Measurements from ENCODE around the gene WSB1. TPM values are rescaled to one million over a fixed set of nuclear protein-coding genes. Genes with fewer than 3 reads are reported as not detected.
"Not testable (repeated sequence)": the region's sequence is repeated elsewhere in the genome, so short reads cannot be mapped to it uniquely, and the experiment has no call there.

The WSB1 gene
- total RNA-seq, 1 experiment from 2014 or later: 60.7 TPM

DNA sequence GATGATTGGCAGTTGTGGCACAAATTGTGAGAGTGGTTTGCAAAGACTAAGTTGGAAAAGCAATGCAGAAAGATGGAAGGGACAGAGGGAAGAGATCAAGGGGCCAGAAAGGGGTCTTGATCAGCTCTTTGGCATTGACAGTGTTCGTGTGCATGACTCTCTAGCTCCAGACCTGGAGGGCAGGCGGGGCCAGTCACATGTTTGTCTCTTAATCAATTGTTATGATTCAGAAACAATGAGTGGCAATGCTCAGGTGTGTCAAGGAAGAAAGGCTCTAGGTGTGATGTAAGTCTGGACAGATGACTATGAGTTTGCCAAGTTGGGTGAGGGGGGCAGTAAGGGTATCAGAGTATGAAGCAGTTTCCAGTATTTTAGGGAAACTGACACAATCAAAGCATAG lies 32.1 kb downstream of the WSB1 start:
- no TSS peak for BruUV-seq (replicated peaks)
- no peaks in the 10 kb centered on the region for H3K27me3 Mint-ChIP-seq (ENCODE audit: unreplicated experiment)
- H3K4me3 Mint-ChIP-seq (ENCODE audit: low read depth, unreplicated experiment): no peak overlapping the region
- CTCF ChIA-PET: no interaction called here
- H3K36me3 Mint-ChIP-seq (ENCODE audit: insufficient read depth, unreplicated experiment): no peaks in the 10 kb centered on the region
- peaks cover 46% of the 10 kb centered on the region for H3K4me1 Mint-ChIP-seq (ENCODE audit: low read depth, unreplicated experiment)
- intact Hi-C loops (cut with micrococcal nuclease; ENCODE audit: unreplicated experiment): no loop called here
- no peaks in the 10 kb centered on the region for H3K9me3 Mint-ChIP-seq (ENCODE audit: low read depth, unreplicated experiment)
- no peak for DNase-seq
- H3K27ac Mint-ChIP-seq (ENCODE audit: unreplicated experiment): no peak overlapping the region
- no peak for TF ChIP-seq CTCF (IDR thresholded peaks at IDR 0.05; ENCODE audit: unreplicated experiment)

DNA sequence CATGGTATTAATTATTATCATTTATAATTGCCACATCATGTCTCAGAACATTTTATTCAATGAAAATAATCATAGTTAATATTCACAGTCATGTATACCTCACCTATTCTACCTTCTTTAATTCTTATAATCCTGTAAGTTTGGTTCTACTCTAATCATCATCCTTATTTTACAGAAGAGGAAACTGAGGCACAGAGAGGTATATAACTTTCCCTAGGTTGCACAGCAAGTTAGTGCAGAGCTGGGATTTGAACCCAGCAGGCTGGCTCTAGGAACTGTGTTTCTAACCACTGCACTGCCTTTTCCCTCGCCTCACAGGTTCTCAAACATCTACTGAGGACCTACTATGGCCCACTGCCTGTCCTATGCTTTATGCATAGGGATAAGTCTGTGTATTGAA lies 32.7 kb downstream of the WSB1 start:
- no peaks in the 10 kb centered on the region for H3K9me3 Mint-ChIP-seq (ENCODE audit: low read depth, unreplicated experiment)
- no peak overlapping the region for H3K4me3 Mint-ChIP-seq (ENCODE audit: low read depth, unreplicated experiment)
- H3K27me3 Mint-ChIP-seq (ENCODE audit: unreplicated experiment): no peaks in the 10 kb centered on the region
- intact Hi-C loops (cut with micrococcal nuclease; ENCODE audit: unreplicated experiment): no loop called here
- H3K27ac Mint-ChIP-seq (ENCODE audit: unreplicated experiment): no peak overlapping the region
- peaks cover 48% of the 10 kb centered on the region for H3K4me1 Mint-ChIP-seq (ENCODE audit: low read depth, unreplicated experiment)
- no peak for TF ChIP-seq CTCF (IDR thresholded peaks at IDR 0.05; ENCODE audit: unreplicated experiment)
- DNase-seq: no peak
- no peaks in the 10 kb centered on the region for H3K36me3 Mint-ChIP-seq (ENCODE audit: insufficient read depth, unreplicated experiment)
- CTCF ChIA-PET: interaction anchor here (0.7 to 1.3 kb wide), 3 partner anchors 30 to 90 kb away, joined by 4 to 6 read pairs (median 4); no protein-coding TSS in a partner anchor
- no TSS peak for BruUV-seq (replicated peaks)

GRCh38 chr17:27327397-27327796 lies 33.5 kb downstream of the WSB1 start:
- peaks cover 6% of the 10 kb centered on the region for H3K36me3 Mint-ChIP-seq (ENCODE audit: insufficient read depth, unreplicated experiment)
- no peaks in the 10 kb centered on the region for H3K27me3 Mint-ChIP-seq (ENCODE audit: unreplicated experiment)
- CTCF ChIA-PET: interaction anchor here (0.8 to 1.3 kb wide), 2 partner anchors 31 to 91 kb away, joined by 4 to 6 read pairs; no protein-coding TSS in a partner anchor
- H3K27ac Mint-ChIP-seq (ENCODE audit: unreplicated experiment): no peak overlapping the region
- no peak overlapping the region for H3K4me3 Mint-ChIP-seq (ENCODE audit: low read depth, unreplicated experiment)
- no TSS peak for BruUV-seq (replicated peaks)
- DNase-seq: no peak
- no peaks in the 10 kb centered on the region for H3K9me3 Mint-ChIP-seq (ENCODE audit: low read depth, unreplicated experiment)
- intact Hi-C loops (cut with micrococcal nuclease; ENCODE audit: unreplicated experiment): no loop called here
- peaks cover 57% of the 10 kb centered on the region for H3K4me1 Mint-ChIP-seq (ENCODE audit: low read depth, unreplicated experiment)
- TF ChIP-seq CTCF (IDR thresholded peaks at IDR 0.05; ENCODE audit: unreplicated experiment): no peak

DNA sequence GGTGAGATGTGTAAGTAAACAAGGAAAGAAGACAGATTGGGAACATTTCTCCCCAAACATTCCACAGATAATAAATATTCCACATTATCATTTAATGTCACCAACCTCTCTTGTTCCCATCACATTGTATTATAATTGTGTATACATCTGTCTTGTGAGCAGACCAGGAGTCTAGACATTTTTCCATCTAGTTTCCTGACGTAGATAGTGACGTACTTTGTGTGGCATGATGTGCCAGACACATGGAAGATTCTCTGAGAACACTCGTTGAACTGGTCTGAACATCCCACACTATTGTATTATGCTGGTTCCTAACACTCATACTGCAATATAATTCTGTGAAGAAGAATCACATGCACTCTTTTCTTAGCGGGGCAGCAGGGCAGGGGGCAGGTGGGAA lies 34.0 kb downstream of the WSB1 start:
- Mint-ChIP-seq H3K27ac (ENCODE audit: unreplicated experiment) (no peak overlapping the region), H3K36me3 (ENCODE audit: insufficient read depth, unreplicated experiment) (peaks cover 11% of the 10 kb centered on the region), H3K9me3 (ENCODE audit: low read depth, unreplicated experiment) (no peaks in the 10 kb centered on the region), H3K4me1 (ENCODE audit: low read depth, unreplicated experiment) (peaks cover 56% of the 10 kb centered on the region), H3K4me3 (ENCODE audit: low read depth, unreplicated experiment) (no peak overlapping the region), H3K27me3 (ENCODE audit: unreplicated experiment) (no peaks in the 10 kb centered on the region)
- CTCF ChIA-PET: no interaction called here
- TF ChIP-seq CTCF (IDR thresholded peaks at IDR 0.05; ENCODE audit: unreplicated experiment): no peak
- no peak for DNase-seq
- intact Hi-C loops (cut with micrococcal nuclease; ENCODE audit: unreplicated experiment): no loop called here
- BruUV-seq (replicated peaks): no TSS peak

- H3K27me3 Mint-ChIP-seq (ENCODE audit: unreplicated experiment); H3K4me3 Mint-ChIP-seq (ENCODE audit: low read depth, unreplicated experiment); intact Hi-C loops (cut with micrococcal nuclease; ENCODE audit: unreplicated experiment); CTCF ChIA-PET; H3K9me3 Mint-ChIP-seq (ENCODE audit: low read depth, unreplicated experiment); H3K27ac Mint-ChIP-seq (ENCODE audit: unreplicated experiment); DNase-seq; BruUV-seq (replicated peaks): not testable (repeated sequence)
- Mint-ChIP-seq H3K36me3 (ENCODE audit: insufficient read depth, unreplicated experiment) (peaks cover 19% of the 10 kb centered on the region), H3K4me1 (ENCODE audit: low read depth, unreplicated experiment) (peaks cover 53% of the 10 kb centered on the region)
Measured at GRCh38 chr17:27328686-27329085, 34.8 kb downstream of the WSB1 start.

Measured in Calu3 (cell line).